EH (cell line): ENCODE measurements around the gene GINS1.
"Not testable (repeated sequence)": the region's sequence is repeated elsewhere in the genome, so short reads cannot be mapped to it uniquely, and the experiment has no call there.

Source experiments
- DNase-seq: peaks from one replicate; pipeline ENCODE4 v3.0.0-alpha.2; 2015; ENCODE audit warnings: low read depth

Gene GINS1

DNA sequence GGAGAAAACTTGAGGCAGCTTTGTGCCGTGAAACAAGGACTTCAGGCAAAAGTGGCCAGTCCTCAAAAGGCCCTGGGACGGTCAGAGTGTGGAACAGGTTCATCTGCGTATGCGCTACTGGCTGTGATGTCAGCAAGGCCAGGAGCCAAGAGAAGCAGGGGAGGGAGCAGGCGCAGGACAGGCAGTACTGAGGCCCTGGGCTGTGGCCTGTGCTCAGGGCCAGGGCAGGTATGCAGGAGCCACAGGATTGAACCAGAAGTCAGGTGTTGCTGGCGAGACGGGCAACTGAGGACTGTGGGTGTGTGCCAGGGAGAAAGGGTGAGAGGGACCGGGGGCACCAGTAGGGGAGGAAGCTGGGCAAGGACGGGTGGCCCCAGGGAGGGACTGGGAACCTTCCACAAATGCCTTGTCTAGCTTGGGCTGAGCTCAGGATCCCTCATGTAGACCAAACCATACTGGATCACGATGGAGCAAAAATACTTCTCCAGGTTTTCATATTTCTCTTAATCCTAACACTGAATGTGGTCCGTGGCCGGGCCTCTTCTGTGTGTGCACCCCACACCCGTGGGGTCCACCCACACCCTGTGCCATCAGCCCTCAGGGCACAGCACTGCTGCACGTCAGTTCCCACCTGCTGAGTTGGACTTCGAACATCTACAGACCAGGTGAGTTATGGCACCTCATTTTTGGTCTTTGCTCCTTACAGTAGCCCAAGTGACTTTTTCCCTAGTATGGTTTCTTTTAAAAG, 46.9 kb downstream of the GINS1 start:
- DNase-seq, result no peak

DNA sequence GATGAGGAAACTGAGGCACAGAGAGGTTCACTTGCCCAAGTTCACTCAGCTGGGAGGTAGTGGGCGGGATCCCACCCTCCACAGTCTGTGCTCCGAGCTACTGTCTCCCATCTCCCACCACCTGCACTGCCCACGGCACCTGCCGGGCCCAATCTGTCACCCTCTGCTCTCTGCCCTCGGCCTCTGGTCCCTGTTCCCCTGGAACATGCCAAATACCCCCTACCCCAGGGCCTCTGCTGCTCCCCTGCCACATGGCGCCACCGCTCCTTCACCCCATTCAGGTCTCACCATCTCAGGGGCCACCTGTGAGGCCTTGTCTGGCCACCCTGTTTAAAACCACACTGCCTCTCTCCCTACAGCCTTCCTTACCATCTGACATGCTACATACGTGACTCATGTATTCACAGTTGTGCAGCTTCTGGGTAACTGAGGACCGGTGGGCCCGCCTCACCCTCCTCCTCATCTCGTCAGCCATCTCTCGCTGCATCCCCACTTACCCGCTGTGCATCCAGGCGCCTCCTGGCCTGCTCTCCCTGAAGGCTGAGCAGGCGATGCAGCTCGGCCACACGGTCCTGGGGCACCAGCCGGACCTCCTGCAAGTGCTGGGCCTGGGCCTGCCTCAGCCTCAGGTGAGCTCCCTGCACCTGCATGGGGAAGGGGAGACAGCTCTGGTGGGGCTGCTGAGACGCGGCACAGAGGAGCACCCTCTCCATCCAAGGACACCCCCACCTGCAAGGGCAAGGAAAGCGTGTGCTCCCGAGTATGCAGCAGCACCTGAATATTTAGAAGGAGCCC, 50.6 kb downstream of the GINS1 start:
- DNase-seq, result no peak

DNA sequence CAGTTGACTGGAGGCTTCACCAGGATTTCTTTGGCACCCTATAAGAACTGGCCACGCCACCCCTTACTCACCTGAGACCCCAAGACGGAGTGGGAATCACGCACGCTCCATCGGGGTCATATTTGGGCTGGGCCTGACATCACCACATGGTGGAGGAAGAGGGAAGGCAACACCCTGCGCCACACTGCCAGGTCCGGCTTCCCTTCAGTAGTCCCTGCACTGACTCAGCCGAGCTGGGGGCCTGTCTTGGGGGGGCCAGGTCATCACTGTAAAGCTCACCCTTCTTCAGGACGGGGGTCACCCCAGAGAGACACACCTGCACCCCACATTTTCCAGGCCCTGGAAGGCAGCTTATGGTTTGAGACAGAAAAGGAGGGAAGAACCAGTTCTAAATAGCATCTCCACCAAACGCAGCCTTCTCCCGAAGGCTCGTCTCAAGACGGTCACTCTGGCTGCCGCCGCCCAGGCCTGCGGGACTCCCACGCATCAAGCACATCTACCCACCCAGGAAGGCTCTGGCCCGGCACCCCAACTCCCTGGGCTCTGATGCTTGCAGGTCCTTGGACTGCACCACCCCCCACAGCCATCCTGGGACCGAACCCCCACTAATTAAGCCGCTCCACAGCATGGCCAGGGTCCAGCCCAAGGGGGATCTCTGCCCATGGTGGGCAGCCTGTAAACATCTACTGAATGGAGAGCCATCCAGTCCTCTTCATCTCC, 51.8 kb downstream of the GINS1 start:
- no peak for DNase-seq

DNA sequence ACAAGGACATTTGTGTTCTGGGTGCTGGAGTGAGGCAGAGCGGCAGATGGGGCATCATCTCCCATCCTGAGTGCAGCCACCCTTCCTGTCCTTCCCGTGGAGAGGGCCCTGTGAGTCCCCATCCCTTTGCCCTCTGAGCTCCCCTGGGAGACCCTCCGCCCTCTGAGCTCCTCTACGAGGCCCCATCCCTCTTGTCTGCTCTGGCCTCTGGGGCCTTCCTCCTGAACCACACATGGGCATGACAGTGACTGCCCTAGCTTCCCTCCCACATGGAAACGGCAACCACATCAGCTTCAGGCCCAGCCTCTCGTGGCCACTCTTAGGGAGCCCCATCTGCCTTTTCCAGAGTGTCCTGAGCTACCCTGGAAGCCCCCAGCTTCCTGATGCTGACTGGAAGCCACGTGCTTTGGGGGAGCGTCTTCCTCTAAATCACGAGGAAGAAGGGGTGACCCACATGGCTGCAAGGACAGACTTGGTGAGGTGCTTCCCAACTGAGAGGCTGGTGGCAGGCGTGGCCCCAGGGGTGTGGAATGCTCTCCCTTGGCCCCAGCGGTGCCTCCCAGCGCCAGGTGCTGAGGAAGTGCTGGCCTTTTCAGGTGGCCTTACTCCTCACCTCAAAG, 52.6 kb downstream of the GINS1 start:
- DNase-seq, result no peak

DNA sequence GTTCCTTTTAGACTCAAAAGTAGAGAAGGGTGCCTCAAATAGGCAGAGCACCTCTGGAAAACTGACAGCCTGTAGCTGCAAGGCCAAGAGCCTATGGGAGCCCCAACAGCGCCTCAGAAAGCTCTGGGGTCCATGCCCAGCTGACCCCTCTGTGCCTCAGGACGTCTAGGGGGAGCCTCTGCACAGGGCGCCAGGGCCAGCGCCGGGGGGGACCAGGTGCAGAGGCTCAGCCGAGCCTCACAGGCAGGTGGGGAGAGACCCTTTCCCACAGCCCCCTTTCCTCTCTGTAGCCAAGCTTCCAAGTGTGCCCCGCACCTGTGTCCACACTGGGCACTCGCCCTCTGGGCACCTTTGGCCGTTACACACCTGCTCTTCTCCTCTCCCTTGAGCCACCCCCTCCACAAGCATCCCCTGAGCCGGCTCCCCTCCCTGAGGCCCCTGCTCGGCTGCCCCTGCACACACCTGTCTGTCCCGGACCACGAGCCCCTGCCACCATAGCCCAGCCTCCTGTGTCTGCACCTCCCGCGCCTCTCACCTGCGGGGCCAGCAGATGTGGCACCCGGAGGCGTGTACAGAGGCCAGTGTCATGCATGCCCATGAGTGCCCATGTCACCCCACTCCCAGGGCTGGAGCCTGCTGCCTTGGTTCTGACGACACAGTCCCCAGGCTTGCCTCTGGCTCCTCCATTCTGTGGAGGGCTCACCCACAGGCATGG, 53.2 kb downstream of the GINS1 start:
- DNase-seq, result no peak

DNA sequence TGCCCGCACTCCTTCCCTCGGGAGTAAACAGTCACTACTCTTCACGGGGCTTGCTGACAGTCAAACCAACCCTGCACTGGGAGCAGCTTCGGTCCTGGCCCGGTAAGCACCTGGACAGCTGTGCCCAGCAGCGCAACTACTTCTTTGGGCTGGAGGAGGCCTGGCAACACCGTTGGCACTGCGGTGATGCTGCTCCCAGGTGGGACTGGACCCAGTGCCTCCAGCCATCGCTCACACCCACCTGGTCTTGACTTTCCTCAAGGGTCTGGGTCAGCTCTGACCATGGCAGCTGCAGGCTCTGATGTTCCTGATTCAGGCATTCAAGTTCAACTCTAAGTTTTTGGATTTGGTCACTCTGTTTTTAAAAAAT, 53.8 kb downstream of the GINS1 start:
- DNase-seq, result no peak

DNA sequence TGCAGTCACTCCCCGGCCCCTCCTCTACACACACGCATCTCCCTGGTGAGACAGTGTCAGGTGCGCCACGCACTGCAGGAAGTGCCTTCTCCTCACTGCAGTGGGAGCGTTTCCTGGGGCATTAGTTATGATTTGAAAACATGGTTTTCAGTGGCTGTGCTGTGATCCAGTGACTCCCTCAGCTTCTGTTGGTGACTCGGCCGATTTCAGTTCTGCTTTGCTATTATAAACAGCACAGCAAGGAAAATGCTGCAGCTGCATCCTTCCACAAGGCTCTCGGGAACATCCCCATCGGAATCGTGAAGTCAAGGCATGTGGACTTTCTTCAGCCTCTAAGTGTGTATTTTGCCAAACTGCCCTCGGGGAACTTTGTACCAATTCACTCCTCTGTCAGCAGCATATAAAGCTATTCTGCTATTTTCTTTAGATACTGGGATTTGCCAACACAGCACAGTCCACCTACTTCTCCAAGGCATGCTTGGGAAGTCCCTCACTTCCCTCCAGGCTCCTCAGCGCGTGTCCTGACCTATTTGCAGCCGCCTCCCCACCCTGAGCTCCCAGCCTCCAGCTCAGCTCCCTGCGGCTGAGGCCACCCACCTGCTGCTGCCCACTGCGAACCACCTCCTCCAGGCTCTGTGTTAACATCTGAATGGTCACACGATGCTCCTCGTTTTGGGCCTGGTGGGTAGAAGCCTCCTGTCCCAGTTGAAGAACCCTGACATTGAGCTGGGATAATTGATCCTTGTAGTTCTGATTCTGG, 54.5 kb downstream of the GINS1 start:
- DNase-seq, result no peak

DNA sequence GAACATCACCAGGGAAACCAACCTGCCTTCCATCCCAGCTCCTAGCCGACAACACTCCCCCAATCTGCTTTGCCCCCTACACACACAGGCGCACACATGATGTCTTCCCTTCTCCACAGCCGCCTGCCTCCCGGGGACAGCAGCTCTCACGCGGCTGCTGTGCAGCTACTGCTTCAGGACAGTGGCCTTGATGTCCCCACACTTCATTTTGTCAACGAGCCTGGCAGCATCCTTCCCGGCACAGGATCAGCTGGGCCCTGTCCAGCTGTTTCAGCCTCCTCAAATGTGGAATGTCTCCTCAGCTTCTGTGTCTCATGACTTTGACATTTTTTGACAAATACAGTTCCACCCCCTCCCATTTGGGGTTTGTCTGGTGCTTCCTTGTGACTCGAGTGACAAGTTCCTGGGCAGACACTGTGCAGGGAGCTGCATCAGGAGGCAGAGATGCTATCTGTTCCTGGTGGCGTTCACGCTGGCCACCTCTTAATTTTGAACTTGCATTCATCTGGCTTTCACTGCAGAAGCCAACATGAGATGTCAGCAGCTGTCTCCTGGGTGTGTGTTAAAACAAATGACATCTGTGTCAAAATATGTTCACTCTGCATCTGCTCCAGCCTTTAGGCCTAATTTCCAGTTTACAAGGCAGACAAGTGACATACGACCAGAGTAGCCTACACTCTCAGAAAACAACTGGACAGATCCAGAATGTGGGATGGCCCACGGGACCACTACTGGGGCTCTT, 57.2 kb downstream of the GINS1 start:
- DNase-seq, result peak; percentile 21

DNA sequence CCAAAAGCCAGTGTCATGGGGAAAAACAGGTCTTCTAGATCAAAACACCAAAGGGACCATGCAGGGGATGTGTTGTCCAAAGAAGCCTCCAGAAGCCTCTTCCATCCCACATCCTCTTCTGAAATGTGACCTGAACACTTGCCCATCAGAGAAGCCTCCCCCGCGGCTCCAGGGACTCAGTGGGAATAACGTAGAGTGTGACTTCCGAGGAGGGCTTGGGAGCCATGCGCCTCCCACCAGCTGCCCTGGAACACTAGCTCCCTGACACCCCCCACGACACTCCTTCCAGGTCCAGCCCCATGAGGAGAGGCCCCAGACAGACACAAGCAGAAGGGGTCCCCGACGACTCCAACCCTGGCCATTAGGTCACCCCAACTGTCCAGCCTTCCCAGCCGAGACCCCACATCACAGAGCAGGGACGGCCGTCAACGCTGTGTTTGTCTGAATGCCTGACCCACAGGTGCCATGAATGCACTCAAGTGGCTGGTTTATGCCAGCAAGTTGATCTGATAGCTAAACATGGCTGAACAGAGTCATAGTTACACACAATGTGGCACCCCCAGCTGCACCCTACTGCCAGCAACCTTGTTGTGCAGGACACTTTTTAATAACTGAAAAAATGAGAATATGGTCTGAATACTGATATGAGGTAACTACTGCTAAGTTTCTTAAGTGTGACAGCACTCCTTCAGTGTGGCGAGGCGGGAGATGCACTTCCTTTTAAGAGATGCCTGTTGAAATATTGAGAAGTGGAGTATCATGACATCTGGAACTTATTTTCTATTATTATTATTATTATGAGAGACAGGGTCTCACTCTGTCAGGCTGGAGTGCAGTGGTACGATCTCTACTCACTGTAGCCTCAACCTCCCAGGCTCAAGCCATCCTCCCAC, 58.0 kb downstream of the GINS1 start:
- DNase-seq, result no peak

DNA sequence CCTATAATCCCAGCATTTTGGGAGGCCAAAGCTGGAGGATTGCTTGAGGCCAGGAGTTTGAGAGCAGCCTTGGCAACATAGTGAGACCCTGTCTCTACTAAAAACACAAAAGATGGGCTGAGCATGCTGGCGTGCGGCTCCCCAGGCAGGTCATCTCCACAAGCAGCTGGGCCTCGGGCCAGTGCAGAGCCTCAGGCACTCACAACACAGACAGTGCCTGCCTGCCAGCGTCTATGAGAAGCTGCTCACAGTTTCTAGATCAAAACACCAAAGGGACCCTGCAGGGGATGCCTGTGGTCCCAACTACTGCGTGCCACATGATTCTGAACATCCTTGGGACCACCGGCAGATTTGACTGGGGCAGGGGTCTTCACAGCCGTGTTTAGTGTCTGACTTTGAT, 59.4 kb downstream of the GINS1 start:
- no peak for DNase-seq

DNA sequence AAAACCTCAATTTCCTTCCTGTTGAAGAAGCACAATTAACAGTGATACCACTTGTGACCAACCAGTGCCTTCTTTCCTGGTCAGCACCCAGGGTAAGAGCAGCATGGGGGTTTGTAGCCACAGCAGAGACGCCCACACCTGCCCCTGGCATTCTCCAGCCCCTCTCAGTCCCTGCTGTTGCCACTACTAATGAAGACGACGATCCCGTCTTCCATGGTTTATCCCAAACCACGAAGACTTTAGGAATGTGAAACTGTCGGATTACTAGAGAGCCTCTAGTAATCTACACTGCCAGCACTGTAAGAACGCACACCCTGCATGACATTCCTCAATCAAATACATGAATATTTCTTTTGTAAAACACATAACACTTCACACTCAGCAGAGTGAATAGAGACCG, 60.0 kb downstream of the GINS1 start:
- DNase-seq, result no peak

DNA sequence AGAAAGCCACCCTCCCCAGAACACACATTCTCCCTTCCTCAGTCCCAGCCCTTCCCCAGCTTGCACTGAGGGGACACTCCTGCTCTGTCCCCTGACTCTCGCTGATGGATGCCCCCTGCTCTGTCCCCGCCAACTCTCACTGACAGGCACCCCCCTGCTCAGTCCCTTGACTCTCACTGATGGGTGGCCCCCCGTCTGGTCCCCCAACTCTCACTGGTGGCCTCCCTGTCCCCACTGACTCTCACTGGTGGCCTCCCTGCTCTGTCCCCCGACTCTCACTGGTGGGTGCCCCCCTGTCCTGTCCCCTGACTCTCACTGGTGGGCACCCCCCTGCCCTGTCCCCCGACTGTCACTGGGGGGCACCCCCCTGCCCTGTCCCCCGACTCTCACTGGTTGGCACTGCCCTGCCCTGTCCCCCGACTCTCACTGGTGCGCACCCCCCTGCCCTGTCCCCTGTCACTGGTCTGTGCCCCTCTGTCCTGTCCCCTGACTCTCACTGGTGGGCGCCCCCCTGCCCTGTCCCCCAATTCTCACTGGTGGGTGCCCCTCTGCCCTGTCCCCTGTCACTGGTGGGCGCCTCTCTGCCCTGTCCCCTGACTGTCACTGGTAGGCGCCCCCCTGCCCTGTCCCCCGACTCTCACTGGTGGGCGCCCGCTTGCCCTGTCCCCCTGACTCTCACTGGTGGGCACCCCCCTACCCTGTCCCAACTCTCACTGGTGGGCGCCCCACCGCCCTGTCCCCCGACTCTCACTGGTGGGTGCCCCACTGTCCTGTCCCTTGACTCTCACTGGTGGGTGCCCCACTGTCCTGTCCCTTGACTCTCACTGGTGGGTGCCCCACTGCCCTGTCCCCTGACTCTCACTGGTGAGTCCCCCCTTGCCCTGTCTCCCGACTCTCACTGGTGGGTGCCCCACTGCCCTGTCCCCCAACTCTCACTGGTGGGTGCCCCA, 60.9 kb downstream of the GINS1 start:
- DNase-seq, result no peak

DNA sequence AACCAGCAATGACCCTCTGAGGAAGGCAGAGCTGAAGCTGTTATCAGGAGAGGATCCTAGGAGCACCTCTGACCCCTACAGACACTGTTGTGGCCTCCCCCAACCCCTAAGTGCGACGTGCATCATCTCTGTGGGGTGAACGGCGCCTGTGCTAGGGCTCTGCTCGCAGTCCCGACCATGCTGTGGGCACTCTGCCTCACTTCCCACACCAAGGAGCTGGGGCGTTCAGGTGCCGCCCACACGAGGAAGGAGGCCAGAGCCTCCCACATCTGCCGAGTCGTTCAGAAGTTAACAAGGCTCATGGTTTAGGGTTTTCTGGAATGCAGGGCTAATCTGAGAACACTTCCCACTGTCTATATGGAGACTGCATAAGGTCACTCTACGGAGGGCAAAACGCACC, 62.1 kb downstream of the GINS1 start:
- DNase-seq, result no peak

DNA sequence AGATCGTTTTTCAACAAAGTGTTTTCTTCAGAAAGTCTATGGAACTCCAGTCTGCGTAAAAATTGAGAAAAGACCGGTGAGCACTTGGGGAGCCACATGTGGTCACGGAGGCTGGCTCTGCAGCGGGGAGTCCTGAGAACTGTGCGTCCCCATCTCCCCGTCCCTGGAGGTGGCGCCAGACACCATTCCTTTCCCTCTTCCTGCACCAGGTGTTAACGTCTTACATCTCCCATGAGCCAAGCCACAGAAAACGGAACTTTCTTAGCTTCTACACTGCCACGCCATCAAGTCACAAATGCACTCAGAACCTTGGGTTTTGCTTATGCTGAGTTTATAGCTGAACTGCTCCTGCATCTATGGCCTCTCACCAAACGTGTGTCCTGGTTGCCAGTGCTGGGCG, 62.6 kb downstream of the GINS1 start:
- peak; percentile 41 for DNase-seq

DNA sequence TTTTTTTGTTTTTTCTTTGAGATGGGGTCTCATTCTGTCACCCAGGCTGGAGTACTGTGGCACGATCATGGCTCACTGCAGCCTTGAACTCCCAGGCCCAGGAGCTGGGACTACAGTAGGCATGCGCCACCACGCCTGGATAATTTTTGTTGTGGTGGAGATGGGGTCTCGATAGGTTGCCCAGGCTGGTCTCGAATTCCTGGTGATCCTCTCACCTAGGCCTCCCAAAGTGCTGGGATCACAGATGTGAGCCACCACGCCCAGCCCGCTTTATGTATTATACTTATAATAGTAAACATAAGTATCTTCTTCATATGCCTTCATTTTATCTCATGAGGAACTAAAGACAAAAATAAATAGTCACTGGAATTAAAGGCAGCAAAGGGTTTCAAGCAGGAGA, 63.5 kb downstream of the GINS1 start:
- no peak for DNase-seq

DNA sequence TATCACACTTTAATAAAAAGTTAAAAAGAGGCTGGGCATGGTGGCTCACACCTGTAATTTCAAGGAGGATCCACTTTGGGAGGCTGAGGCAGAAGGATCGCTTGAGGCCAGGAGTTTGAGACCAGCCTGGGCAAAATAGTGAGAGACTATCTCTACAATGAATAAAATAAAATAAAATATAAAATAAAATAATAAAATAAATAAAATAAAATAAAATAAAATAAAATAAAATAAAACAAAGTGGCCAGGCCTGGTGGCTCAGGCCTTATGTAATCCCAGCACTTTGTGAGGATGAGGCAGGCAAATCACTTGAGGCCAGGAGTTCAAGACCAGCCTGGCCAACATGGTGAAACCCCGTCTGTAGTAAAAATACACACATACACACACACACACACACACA, 65.8 kb downstream of the GINS1 start:
- DNase-seq, result not testable (repeated sequence)

DNA sequence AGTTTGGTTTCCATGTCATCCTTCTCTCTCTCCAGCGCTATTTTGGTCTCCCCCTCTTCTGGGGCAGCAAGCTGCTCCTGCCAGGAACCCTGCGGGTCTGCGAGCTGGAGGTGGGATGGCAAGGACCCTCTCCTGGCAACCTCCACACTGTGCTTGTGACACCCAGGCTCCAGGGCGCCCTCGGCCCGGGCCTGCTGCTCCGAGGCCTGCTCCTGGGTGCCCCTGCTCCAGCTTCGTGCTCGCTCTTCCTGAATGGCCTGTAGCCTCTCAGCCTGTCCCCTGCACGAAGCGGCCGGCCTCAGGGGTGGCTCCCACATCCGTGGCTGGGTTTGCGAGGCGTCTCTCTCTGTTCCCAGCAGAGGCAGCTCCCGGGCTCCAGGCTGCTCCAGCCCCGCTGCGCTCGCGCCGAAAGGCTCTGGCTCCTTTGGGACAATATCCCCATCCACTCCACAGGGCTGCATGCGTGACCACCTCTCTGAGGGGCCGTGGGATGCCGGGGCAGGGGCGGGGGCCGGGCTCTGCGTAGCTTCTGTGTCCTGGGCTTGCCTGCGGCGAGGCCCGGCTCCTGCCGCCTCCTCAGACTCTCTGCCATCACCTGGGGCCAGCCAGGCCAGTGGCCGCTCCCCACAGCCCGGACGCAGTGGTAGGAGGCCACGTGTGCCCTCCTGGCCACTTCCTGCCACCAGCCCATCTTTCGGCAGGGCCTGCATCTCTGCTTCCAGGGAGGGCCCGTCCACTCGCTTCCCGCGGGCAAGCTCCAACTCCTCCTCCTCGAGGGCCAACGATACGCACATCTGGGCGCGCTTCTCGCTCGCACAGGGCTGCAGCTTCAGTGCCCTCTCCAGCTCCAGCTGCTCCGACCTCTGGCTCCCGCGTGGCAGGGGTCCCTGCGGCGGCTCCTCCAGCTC, 68.9 kb downstream of the GINS1 start:
- no peak for DNase-seq
